VCaP (cell line): ENCODE data around the gene CFAP61.
A peak's percentile ranks its signal among the peaks of the same experiment; 100 is the strongest.
"Not testable (repeated sequence)": the region's sequence is repeated elsewhere in the genome, so short reads cannot be mapped to it uniquely, and the experiment has no call there.

Experiments used
- H3K27ac ChIP-seq: fragments of 450-650 bp; 2 replicates; pipeline ENCODE4 v1.5.1; 2017
- TF ChIP-seq, protein P1 (sequence below): fragments of 450-650 bp; conservative IDR thresholded peaks from 2 replicates; pipeline ENCODE4 v1.5.1; 2017; ENCODE audit warnings: mild to moderate bottlenecking, moderate library complexity

The CFAP61 gene

DNA sequence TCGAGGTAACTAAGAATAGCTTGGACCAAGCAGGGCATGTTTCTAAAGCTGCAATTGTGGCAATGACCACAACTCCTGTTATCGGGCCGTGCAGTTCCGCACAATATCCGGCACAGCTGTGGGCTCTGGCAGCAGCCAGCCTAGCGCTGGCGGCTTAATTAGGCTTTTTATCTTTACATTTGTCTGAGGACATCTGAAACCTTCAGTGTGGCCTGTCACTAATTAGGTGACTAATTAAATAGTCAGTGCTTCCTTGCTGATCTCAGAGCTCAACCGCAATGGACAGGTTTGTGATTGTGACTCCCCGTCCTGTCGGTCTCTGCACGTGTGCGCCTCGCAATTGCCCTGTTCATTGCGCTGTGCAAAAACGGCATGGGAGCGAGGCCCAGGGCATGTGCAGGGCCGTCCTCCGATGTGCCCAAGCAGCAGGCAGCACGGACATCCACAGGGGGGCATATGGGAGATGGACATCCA, 180.7 kb downstream of the CFAP61 start:
- no peak overlapping the region for H3K27ac ChIP-seq
- TF ChIP-seq, protein P1, sequence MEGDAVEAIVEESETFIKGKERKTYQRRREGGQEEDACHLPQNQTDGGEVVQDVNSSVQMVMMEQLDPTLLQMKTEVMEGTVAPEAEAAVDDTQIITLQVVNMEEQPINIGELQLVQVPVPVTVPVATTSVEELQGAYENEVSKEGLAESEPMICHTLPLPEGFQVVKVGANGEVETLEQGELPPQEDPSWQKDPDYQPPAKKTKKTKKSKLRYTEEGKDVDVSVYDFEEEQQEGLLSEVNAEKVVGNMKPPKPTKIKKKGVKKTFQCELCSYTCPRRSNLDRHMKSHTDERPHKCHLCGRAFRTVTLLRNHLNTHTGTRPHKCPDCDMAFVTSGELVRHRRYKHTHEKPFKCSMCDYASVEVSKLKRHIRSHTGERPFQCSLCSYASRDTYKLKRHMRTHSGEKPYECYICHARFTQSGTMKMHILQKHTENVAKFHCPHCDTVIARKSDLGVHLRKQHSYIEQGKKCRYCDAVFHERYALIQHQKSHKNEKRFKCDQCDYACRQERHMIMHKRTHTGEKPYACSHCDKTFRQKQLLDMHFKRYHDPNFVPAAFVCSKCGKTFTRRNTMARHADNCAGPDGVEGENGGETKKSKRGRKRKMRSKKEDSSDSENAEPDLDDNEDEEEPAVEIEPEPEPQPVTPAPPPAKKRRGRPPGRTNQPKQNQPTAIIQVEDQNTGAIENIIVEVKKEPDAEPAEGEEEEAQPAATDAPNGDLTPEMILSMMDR = no peak

DNA sequence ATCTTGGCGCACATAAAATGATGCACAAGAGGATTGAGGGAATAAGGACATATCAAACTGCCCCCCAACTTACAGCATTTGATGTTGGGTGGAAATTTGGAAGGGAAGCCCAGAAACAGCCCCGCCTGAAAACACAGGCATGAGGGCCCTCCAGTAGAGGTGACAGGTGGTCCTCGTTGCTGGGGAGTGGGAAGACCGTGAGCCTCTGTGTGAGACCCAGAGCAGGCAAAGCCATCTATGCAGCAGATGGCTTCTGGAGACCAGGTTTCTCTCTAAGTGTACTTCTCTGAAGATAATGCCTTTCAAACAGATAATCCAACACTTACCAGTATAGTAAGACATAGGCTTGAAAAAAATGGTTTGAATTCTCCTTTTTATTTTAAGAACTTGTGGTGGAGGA, 183.3 kb downstream of the CFAP61 start:
- TF ChIP-seq, protein P1 = no peak
- no peak overlapping the region for H3K27ac ChIP-seq

DNA sequence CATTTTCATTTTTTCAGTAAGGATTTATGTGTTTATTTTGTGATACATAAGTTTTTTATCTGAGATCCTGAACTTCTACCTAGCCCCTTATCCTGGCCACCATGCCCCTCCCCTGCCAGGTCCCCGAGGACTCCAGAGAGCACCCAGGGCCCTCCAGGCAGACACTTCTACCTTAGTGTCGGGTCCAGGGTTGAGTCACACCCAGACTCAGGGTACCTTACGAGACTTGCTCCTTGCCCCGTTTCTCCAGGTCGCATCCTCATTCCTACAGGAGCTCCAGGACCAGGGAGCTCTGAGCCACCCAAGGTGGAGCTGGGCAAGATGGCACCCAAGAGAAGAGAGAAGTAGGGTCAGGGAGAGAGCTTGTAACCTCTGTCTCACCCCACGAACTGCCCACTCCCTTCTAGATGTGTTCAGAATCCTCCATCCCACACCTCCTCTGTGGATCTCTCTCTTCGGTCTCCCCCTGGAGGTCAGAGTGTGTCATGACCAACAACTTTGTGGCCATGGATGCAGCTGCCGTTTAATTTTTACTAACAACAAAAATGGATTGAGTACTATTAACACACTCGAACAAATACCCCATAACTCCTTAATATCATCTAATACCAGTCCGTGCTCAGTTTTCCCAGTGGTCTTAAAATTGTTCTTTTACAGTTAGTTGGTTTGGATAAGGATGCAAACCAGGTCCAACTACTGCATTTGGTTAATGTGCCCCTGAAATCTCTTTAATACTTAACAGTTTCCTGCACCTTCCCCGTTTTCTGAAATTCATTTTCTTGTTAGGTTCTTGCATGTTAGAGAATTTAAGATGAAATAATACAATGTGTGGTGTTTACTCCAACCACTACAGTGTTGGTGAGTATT, 185.0 kb downstream of the CFAP61 start:
- H3K27ac ChIP-seq = no peak overlapping the region
- TF ChIP-seq, protein P1 = peak; percentile 87

DNA sequence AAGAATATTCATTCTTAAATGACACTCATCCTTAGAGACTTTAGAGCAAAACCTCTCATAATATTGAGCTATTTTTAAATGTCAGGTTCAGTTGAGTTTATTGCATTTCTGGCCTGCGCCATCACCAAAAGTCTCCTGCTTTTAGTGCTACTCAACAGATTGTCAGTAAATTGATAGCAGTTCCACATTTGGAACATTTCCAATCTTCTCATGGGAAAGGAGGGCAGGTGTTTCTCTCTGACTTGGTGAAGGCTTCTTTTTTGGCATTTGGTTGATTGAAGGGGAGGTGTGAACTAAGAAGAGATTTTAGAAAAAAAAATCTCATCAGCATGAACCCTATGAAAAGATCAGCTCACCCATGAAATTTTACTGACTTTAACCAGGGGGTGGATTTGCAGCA, 189.6 kb downstream of the CFAP61 start:
- no peak overlapping the region for H3K27ac ChIP-seq
- TF ChIP-seq, protein P1 = no peak

DNA sequence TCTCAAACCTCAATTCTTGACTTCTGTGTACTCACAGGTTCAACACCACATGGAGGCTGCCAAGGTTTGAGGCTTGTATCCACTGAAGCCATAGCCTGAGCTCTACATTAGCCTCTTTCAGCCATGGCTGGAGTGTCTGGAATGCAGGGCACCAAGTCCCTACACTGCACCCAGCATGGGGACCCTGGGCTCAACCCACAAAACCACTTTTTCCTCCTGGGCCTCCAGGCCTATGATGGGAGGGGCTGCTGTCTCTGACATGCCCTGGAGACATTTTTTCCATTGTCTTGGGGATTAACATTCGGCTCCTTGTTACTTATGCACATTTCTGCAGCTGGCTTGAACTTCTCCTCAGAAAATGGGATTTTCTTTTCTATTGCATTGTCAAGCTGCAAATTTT, 192.1 kb downstream of the CFAP61 start:
- H3K27ac ChIP-seq = not testable (repeated sequence)

DNA sequence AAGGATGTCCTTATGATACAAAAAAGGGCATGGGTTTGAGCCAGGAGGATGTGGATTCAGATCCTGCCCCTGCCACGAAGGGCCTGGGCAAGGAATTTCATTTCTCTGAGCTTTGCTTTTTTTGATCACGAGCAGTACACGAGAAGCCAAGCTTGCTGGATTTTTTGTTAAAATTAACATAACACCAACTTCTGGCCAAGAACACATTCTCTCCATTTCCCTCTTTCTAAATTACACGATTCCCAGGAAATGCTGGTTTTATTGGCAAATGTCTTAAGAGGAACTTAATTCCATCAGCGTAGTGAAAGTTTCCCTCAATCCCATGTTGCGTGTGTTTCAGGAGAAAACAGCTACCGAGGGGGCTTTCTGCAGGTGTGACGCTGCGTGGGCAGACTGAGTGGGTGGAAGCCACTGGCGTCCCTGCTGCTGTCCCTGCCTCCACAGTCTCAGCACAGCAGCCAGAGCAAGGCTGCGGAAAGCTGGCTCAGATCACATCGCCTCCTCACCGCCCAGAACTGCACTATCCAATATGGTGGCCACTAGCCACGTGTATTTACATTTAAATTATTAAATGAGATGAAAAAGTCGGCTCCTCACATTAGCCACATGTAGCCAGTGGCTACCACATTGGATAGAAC, 194.8 kb downstream of the CFAP61 start:
- H3K27ac ChIP-seq = no peak overlapping the region
- TF ChIP-seq, protein P1 = no peak

DNA sequence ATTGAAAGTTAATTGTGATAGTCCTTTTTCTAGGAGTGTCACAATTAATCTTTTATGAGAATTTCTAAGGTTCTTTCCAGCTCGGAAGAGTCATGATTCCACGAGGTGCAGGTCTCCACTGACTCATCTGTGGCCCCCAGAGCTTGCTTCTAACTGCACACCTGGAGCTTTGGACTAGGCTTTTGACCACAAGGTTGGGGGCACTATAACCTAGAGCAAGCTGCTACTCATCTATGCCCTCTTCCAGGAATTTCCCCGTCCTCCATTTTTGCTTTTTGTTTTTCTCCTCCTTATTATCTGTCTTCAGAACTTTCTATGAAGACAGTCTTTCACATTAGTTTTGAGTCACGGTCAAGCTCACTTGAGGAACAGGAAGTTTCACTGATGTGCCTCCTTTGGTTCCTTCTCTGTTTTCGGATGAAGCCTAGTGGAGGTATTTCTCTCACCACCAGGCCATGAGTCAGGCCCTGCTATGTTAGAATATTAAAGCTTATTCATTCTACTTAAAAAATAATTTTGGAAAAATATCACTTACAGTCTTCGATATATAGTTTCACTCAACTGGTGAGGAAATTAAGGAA, 196.4 kb downstream of the CFAP61 start:
- H3K27ac ChIP-seq = no peak overlapping the region
- TF ChIP-seq, protein P1 = no peak

DNA sequence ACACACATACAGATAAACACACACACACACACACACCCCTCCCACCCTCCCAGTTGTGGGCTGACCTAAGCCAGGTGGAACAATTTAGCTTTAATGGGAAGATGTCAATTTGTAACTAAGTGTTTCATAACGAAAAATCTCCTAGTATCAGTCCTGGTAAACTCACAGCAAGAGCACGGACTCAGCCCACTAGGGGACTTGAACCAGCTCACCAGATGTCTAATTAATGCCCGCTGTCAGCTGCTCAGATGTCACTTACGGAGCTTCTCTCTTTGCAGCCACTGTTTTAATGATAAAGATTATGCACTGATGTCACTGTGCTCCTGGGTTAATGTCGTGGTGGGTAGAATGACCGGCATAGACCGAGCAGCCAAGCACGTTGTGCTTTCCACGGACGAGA, 199.0 kb downstream of the CFAP61 start:
- TF ChIP-seq, protein P1 = no peak
- H3K27ac ChIP-seq = no peak overlapping the region
